ENCODE measurements around the gene GRIP2. TPM values are rescaled to one million over a fixed set of nuclear protein-coding genes. Genes with fewer than 3 reads are reported as not detected.
A peak's percentile ranks its signal among the peaks of the same experiment; 100 is the strongest.

GRIP2 gene
- total and polyA plus RNA-seq, 12 donors = 0.09 to 2.5 (median 1.1) TPM

GRCh38 chr3:14512942-14513327, 27.2 kb downstream of the GRIP2 start:
- intact Hi-C loops (cut with DNase I) = no loop called here
- TF ChIP-seq CTCF (IDR thresholded peaks at IDR 0.05) (no peak), POLR2A (IDR thresholded peaks at IDR 0.05) (no peak)
- 72 to 81% (median 78%) methylated on average over 7 to 9 of the region's 9 CpGs for WGBS, 4 donors

GRCh38 chr3:14512281-14512941, 27.7 kb downstream of the GRIP2 start:
- Histone ChIP-seq H3K9me3 (replicated peaks in 1 of 3) (no peaks in the 10 kb centered on the region), H3K36me3 (replicated peaks in 1 of 2) (no peaks in the 10 kb centered on the region), H3K27ac (no peak overlapping the region), H3K4me3 (no peak overlapping the region), H3K4me1 (replicated peaks in 1 of 2) (no peaks in the 10 kb centered on the region), H3K27me3 (peaks cover 1% of the 10 kb centered on the region)
- TF ChIP-seq CTCF (IDR thresholded peaks at IDR 0.05) (no peak), POLR2A (IDR thresholded peaks at IDR 0.05) (no peak)
- DNase-seq = peak in 1 of 7 donors; percentile 6
- intact Hi-C loops (cut with DNase I) = no loop called here
- WGBS, 4 donors = 84 to 91% (median 89%) methylated on average over 3 to 19 of the region's 19 CpGs

More at GRCh38 chr3:14512942-14513327, 27.2 kb downstream of the GRIP2 start:
- Histone ChIP-seq H3K4me3 (no peak overlapping the region), H3K36me3 (replicated peaks in 1 of 2) (no peaks in the 10 kb centered on the region), H3K9me3 (replicated peaks in 1 of 3) (no peaks in the 10 kb centered on the region), H3K27me3 (no peaks in the 10 kb centered on the region), H3K27ac (no peak overlapping the region), H3K4me1 (replicated peaks in 1 of 2) (no peaks in the 10 kb centered on the region)
- no peak for DNase-seq

GRCh38 chr3:14511623-14512280, 28.4 kb downstream of the GRIP2 start:
- no peaks in the 10 kb centered on the region for H3K36me3 ChIP-seq (replicated peaks in 1 of 2)
- no peak overlapping the region for H3K4me3 ChIP-seq
- DNase-seq = peak in 1 of 7 donors; percentile 4
- H3K27ac ChIP-seq = no peak overlapping the region
- H3K4me1 ChIP-seq (replicated peaks in 1 of 2) = no peaks in the 10 kb centered on the region
- TF ChIP-seq CTCF (IDR thresholded peaks at IDR 0.05) = no peak
- TF ChIP-seq POLR2A (IDR thresholded peaks at IDR 0.05) = no peak
- no peaks in the 10 kb centered on the region for H3K9me3 ChIP-seq (replicated peaks in 1 of 3)
- intact Hi-C loops (cut with DNase I) = no loop called here
- H3K27me3 ChIP-seq = peaks cover 6% of the 10 kb centered on the region
- WGBS, 4 donors = 69 to 76% (median 75%) methylated on average over 11 to 12 of the region's 12 CpGs

GRCh38 chr3:14510838-14511622, 29.1 kb downstream of the GRIP2 start:
- DNase-seq = peak in 1 of 7 donors; percentile 6
- no peak overlapping the region for H3K4me3 ChIP-seq
- no peaks in the 10 kb centered on the region for H3K36me3 ChIP-seq (replicated peaks in 1 of 2)
- H3K27me3 ChIP-seq = peaks cover 6% of the 10 kb centered on the region
- H3K4me1 ChIP-seq (replicated peaks in 1 of 2) = no peaks in the 10 kb centered on the region
- H3K27ac ChIP-seq = no peak overlapping the region
- WGBS, 4 donors = 81 to 90% (median 86%) methylated on average over 8 to 23 of the region's 23 CpGs
- intact Hi-C loops (cut with DNase I) = no loop called here
- TF ChIP-seq POLR2A (IDR thresholded peaks at IDR 0.05) = no peak
- TF ChIP-seq CTCF (IDR thresholded peaks at IDR 0.05) = no peak
- no peaks in the 10 kb centered on the region for H3K9me3 ChIP-seq (replicated peaks in 1 of 3)
